ENCODE data around the gene GSDMA.

- no peak for TF ChIP-seq POLR2A (IDR thresholded peaks at IDR 0.05)
- TF ChIP-seq CTCF (IDR thresholded peaks at IDR 0.05): no peak
These were observed 48.8 kb upstream of the GSDMA start for GRCh38 chr17:39913989-39914388.

All from vagina (tissue), 2 donors.